Esophagus muscularis mucosa (tissue), 4 donors: Measurements from ENCODE around the gene TJP1. TPM values are rescaled to one million over a fixed set of nuclear protein-coding genes. Genes with fewer than 3 reads are reported as not detected.

ENCODE experiments used
- DNase-seq: peaks from one replicate; pipeline ENCODE4 v3.0.0-alpha.2; 2017; ENCODE audit errors: extremely low spot score
- H3K27ac ChIP-seq, 4 donors: fragments of 200-600 bp; sonication (generic); replicated peaks in 1 of 4; 1 replicate in 3 of 4; 2 replicates in 1 of 4; pipeline ENCODE4 v1.5.1; 2016 to 2019; ENCODE audit warnings: mild to moderate bottlenecking in 1 of 4
- H3K27me3 ChIP-seq, 4 donors: fragments of 200-600 bp; sonication (generic); one replicate each; pipeline versions ENCODE4 v1.5.1 to v1.6.0; 2016 to 2019
- H3K36me3 ChIP-seq, 4 donors: fragments of 200-600 bp; sonication (generic); one replicate each; pipeline ENCODE4 v1.5.1; 2016 to 2019
- H3K4me1 ChIP-seq, 4 donors: fragments of 200-600 bp; sonication (generic); one replicate each; pipeline ENCODE4 v1.5.1; 2016 to 2019
- H3K4me3 ChIP-seq, 4 donors: fragments of 200-600 bp; sonication (generic); 1 replicate in 2 of 4; 2 replicates in 2 of 4; pipeline ENCODE4 v1.5.1; 2016 to 2019; ENCODE audit warnings: mild to moderate bottlenecking in 4 of 4, moderate library complexity in 1 of 4
- H3K9me3 ChIP-seq, 4 donors: fragments of 200-600 bp; sonication (generic); 1 replicate in 3 of 4; 2 replicates in 1 of 4; pipeline ENCODE4 v1.5.1; 2016 to 2019
- CTCF ChIP-seq, 3 experiments: fragments of 200-600 bp in 2 of 3; fragments of 450-650 bp in 1 of 3; sonication (generic) in 2 of 3; IDR thresholded peaks; one replicate each; pipeline ENCODE4 v1.5.1; 2017 to 2019; ENCODE audit warnings: antibody characterized with exemption in 3 of 3, mild to moderate bottlenecking in 2 of 3, moderate library complexity in 1 of 3
- EP300 ChIP-seq: sonication (generic); formaldehyde crosslinking; IDR thresholded peaks from one replicate; pipeline ENCODE4 v1.6.1; 2017; ENCODE audit warnings: antibody characterized with exemption
- POLR2A ChIP-seq: fragments of 450-650 bp; IDR thresholded peaks from one replicate; pipeline ENCODE4 v1.6.1; 2017; ENCODE audit warnings: antibody characterized with exemption, moderate library complexity, mild to moderate bottlenecking, low read depth
- POLR2AphosphoS5 ChIP-seq, 2 donors: sonication (generic); formaldehyde crosslinking; IDR thresholded peaks; one replicate each; pipeline ENCODE4 v1.6.1; 2017; ENCODE audit warnings: antibody characterized with exemption in 2 of 2
- WGBS: methylation state at CpG from one replicate; pipeline ENCODE4 v1.1.5; 2018; 5-methylcytosine and 5-hydroxymethylcytosine counted together
- intact Hi-C: fragments of 100-400 bp; cut with DNase I; formaldehyde crosslinking; loops from one replicate; pipeline ENCODE4 v1.15.1; 2023
- total RNA-seq, 4 donors: library from RNA; depleted of rRNA; stranded (reverse); fragments of >200 nt; gene quantifications; one replicate each; pipeline versions ENCODE4 v1.1.0 to v1.2.1, GENCODE V29; 2016

Gene TJP1
- total RNA-seq, 4 donors from 2014 or later, result 69.4 to 108 (median 90.2) TPM

- no peak for DNase-seq
- TF ChIP-seq POLR2A (no peak), EP300 (no peak)
- Histone ChIP-seq H3K27ac (no peak overlapping the region), H3K9me3 (peaks cover 0 to 6% (median 2%) of the 10 kb centered on the region in 4 donors), H3K4me3 (no peak overlapping the region), H3K36me3 (peaks cover 37 to 98% (median 79%) of the 10 kb centered on the region in 4 donors), H3K4me1 (no peaks in the 10 kb centered on the region), H3K27me3 (no peaks in the 10 kb centered on the region)
- WGBS, result 91% methylated on average over 7 of the region's 7 CpGs
- intact Hi-C loops, result no loop called here
Observed at GRCh38 chr15:29726553-29726952, 95.7 kb downstream of the TJP1 start.

- Histone ChIP-seq H3K4me3 (no peak overlapping the region), H3K36me3 (peaks cover 46 to 100% (median 83%) of the 10 kb centered on the region in 4 donors), H3K4me1 (no peaks in the 10 kb centered on the region), H3K27ac (no peak overlapping the region), H3K9me3 (peaks cover 0 to 6% (median 2%) of the 10 kb centered on the region in 4 donors), H3K27me3 (no peaks in the 10 kb centered on the region)
- 72% methylated on average over 3 of the region's 3 CpGs for WGBS
- TF ChIP-seq POLR2A (no peak), POLR2AphosphoS5 (IDR thresholded peaks at IDR 0.05) (no peak), CTCF (IDR thresholded peaks at IDR 0.05) (no peak), EP300 (no peak)
- intact Hi-C loops, result no loop called here
- no peak for DNase-seq
Observed at GRCh38 chr15:29724026-29724425, 98.2 kb downstream of the TJP1 start.

- Histone ChIP-seq H3K9me3 (no peaks in the 10 kb centered on the region), H3K4me3 (no peak overlapping the region), H3K27ac (no peak overlapping the region), H3K27me3 (no peaks in the 10 kb centered on the region), H3K4me1 (no peaks in the 10 kb centered on the region), H3K36me3 (peaks cover 51 to 97% (median 89%) of the 10 kb centered on the region in 4 donors)
- TF ChIP-seq CTCF (IDR thresholded peaks at IDR 0.05) (no peak), POLR2AphosphoS5 (IDR thresholded peaks at IDR 0.05) (no peak), POLR2A (no peak), EP300 (no peak)
- intact Hi-C loops, result no loop called here
- no peak for DNase-seq
Observed at GRCh38 chr15:29713784-29714183, 108.5 kb downstream of the TJP1 start.

GRCh38 chr15:29712149-29712885 is 110.0 kb downstream of the TJP1 start:
- no peak overlapping the region for H3K27ac ChIP-seq
- intact Hi-C loops, result no loop called here
- TF ChIP-seq POLR2A (no peak), EP300 (no peak), CTCF (IDR thresholded peaks at IDR 0.05) (no peak), POLR2AphosphoS5 (IDR thresholded peaks at IDR 0.05) (no peak)
- H3K27me3 ChIP-seq, result no peaks in the 10 kb centered on the region
- DNase-seq, result no peak
- H3K4me1 ChIP-seq, result no peaks in the 10 kb centered on the region
- 94% methylated on average over 3 of the region's 3 CpGs for WGBS
- H3K9me3 ChIP-seq, result no peaks in the 10 kb centered on the region
- peaks cover 51 to 97% (median 89%) of the 10 kb centered on the region in 4 donors for H3K36me3 ChIP-seq
- no peak overlapping the region for H3K4me3 ChIP-seq

- Histone ChIP-seq H3K27ac (no peak overlapping the region), H3K9me3 (no peaks in the 10 kb centered on the region), H3K36me3 (peaks cover 52 to 97% (median 90%) of the 10 kb centered on the region in 4 donors), H3K4me1 (no peaks in the 10 kb centered on the region), H3K4me3 (no peak overlapping the region), H3K27me3 (no peaks in the 10 kb centered on the region)
- 76% methylated on average over 8 of the region's 8 CpGs for WGBS
- DNase-seq, result no peak
- intact Hi-C loops, result no loop called here
- TF ChIP-seq CTCF (IDR thresholded peaks at IDR 0.05) (no peak), POLR2AphosphoS5 (IDR thresholded peaks at IDR 0.05) (no peak), POLR2A (no peak), EP300 (no peak)
Observed at GRCh38 chr15:29711531-29711930, 110.7 kb downstream of the TJP1 start.
